HG03139 (cell line): Measurements from ENCODE around the gene AKR1B15.
"Not testable (repeated sequence)": the region's sequence is repeated elsewhere in the genome, so short reads cannot be mapped to it uniquely, and the experiment has no call there.

Source experiments
- ATAC-seq: cut with Tn5 transposase; IDR thresholded peaks from one replicate; pipeline ENCODE4 v1.9.1; 2021; ENCODE audit not compliant: unreplicated experiment

Gene AKR1B15

GRCh38 chr7:134558370-134558769 lies 9.5 kb downstream of the AKR1B15 start:
- no peak for ATAC-seq

GRCh38 chr7:134561616-134562015 lies 12.7 kb downstream of the AKR1B15 start:
- ATAC-seq: not testable (repeated sequence)

GRCh38 chr7:134562136-134562535 lies 13.2 kb downstream of the AKR1B15 start:
- ATAC-seq: no peak

GRCh38 chr7:134563398-134563749 lies 14.5 kb downstream of the AKR1B15 start:
- not testable (repeated sequence) for ATAC-seq

- no peak for ATAC-seq
Observed at GRCh38 chr7:134565643-134566136, 16.8 kb downstream of the AKR1B15 start.

- ATAC-seq: no peak
Observed at GRCh38 chr7:134567368-134567767, 18.5 kb downstream of the AKR1B15 start.

- not testable (repeated sequence) for ATAC-seq
Observed at GRCh38 chr7:134569962-134570361, 21.1 kb downstream of the AKR1B15 start.

- ATAC-seq: no peak
Observed at GRCh38 chr7:134571101-134571500, 22.2 kb downstream of the AKR1B15 start.

GRCh38 chr7:134571746-134572461 lies 23.0 kb downstream of the AKR1B15 start:
- no peak for ATAC-seq

GRCh38 chr7:134574322-134574721 lies 25.4 kb downstream of the AKR1B15 start:
- ATAC-seq: no peak

- no peak for ATAC-seq
Observed at GRCh38 chr7:134584290-134584689, 35.4 kb downstream of the AKR1B15 start.

- ATAC-seq: no peak
Observed at GRCh38 chr7:134585897-134586296, 37.0 kb downstream of the AKR1B15 start.

- no peak for ATAC-seq
Observed at GRCh38 chr7:134587750-134588149, 38.8 kb downstream of the AKR1B15 start.

- no peak for ATAC-seq
Observed at GRCh38 chr7:134589491-134589941, 40.6 kb downstream of the AKR1B15 start.

GRCh38 chr7:134593530-134594392 lies 44.9 kb downstream of the AKR1B15 start:
- no peak for ATAC-seq

GRCh38 chr7:134594877-134595276 lies 46.0 kb downstream of the AKR1B15 start:
- ATAC-seq: no peak

- ATAC-seq: no peak
Observed at GRCh38 chr7:134599371-134599770, 50.5 kb downstream of the AKR1B15 start.

- ATAC-seq: no peak
Observed at GRCh38 chr7:134601459-134601858, 52.5 kb downstream of the AKR1B15 start.

GRCh38 chr7:134602881-134603451 lies 54.1 kb downstream of the AKR1B15 start:
- no peak for ATAC-seq

GRCh38 chr7:134605978-134606923 lies 57.3 kb downstream of the AKR1B15 start:
- peak; percentile 82 for ATAC-seq
